ENCODE results near the gene GNG10. TPM values are rescaled to one million over a fixed set of nuclear protein-coding genes. Genes with fewer than 3 reads are reported as not detected.

The GNG10 gene
- total RNA-seq, 1 experiment from 2014 or later, result 26.2 TPM

GRCh38 chr9:111631214-111631971 is 30.0 kb upstream of the GNG10 start, which contains the start of gene DNAJC25:
TSS of gene DNAJC25 (plus strand) at chr9:111631334. CDS start at chr9:111631408, 74 bp downstream.
- Histone ChIP-seq H3K36me3 (ENCODE audit: insufficient read depth, low read length, poor library complexity, severe bottlenecking) (no peaks in the 10 kb centered on the region), H3K27me3 (replicated peaks; ENCODE audit: insufficient read depth, low read depth, low read length, poor library complexity) (no peaks in the 10 kb centered on the region), H3K9me3 (ENCODE audit: low read depth, low read length, poor library complexity, severe bottlenecking) (no peaks in the 10 kb centered on the region), H3K4me1 (ENCODE audit: insufficient read depth, low read length, poor library complexity, severe bottlenecking) (peaks cover 18% of the 10 kb centered on the region), H3K4me3 (ENCODE audit: low read depth, low read length, poor library complexity, severe bottlenecking) (peak within 1 kb of the TSS; percentile 80), H3K27ac (ENCODE audit: low read depth, low read length, poor library complexity, severe bottlenecking) (peak within 1 kb of the TSS; percentile 89)
- intact Hi-C loops (cut with micrococcal nuclease; ENCODE audit: unreplicated experiment), result loop anchor here (2.0 kb wide), 1 partner anchor 33 kb away; the partner anchor contains the start of gene PTGR1
- ChIA-PET POLR2A (ENCODE audit: low non-redundant PET) (interaction anchor here (0.7 kb wide), 1 partner anchor 150 kb away, joined by 3 read pairs; no protein-coding TSS in a partner anchor), CTCF (no interaction called here)
- DNase-seq (ENCODE audit: low spot score), result peak; percentile 99
- no peak for TF ChIP-seq EZH2 (IDR thresholded peaks at IDR 0.05; ENCODE audit: borderline replicate concordance, low read depth, low read length, poor library complexity, severe bottlenecking)
- TF ChIP-seq CTCF (conservative IDR thresholded peaks at IDR 0.05; ENCODE audit: low read depth, low read length), result no peak
- BruUV-seq (replicated peaks), result no TSS peak

- intact Hi-C loops (cut with micrococcal nuclease; ENCODE audit: unreplicated experiment), result no loop called here
- Histone ChIP-seq H3K36me3 (ENCODE audit: insufficient read depth, low read length, poor library complexity, severe bottlenecking) (no peaks in the 10 kb centered on the region), H3K4me3 (ENCODE audit: low read depth, low read length, poor library complexity, severe bottlenecking) (peak overlapping the region; percentile 80), H3K9me3 (ENCODE audit: low read depth, low read length, poor library complexity, severe bottlenecking) (no peaks in the 10 kb centered on the region), H3K4me1 (ENCODE audit: insufficient read depth, low read length, poor library complexity, severe bottlenecking) (peaks cover 18% of the 10 kb centered on the region), H3K27ac (ENCODE audit: low read depth, low read length, poor library complexity, severe bottlenecking) (peak overlapping the region; percentile 89), H3K27me3 (replicated peaks; ENCODE audit: insufficient read depth, low read depth, low read length, poor library complexity) (no peaks in the 10 kb centered on the region)
- ChIA-PET POLR2A (ENCODE audit: low non-redundant PET) (interaction anchor here (0.6 kb wide), 1 partner anchor 438 kb away, joined by 5 read pairs; no protein-coding TSS in a partner anchor), CTCF (no interaction called here)
- BruUV-seq (replicated peaks), result TSS peak; percentile 46
- DNase-seq (ENCODE audit: low spot score), result no peak
- no peak for TF ChIP-seq EZH2 (IDR thresholded peaks at IDR 0.05; ENCODE audit: borderline replicate concordance, low read depth, low read length, poor library complexity, severe bottlenecking)
- TF ChIP-seq CTCF (conservative IDR thresholded peaks at IDR 0.05; ENCODE audit: low read depth, low read length), result no peak
Observed at GRCh38 chr9:111632060-111632459, 29.3 kb upstream of the GNG10 start.

GRCh38 chr9:111632695-111633388 is 28.6 kb upstream of the GNG10 start:
- BruUV-seq (replicated peaks), result no TSS peak

More at GRCh38 chr9:111632695-111633388, 28.6 kb upstream of the GNG10 start:
- ChIA-PET POLR2A (ENCODE audit: low non-redundant PET) (interaction anchor here (0.6 kb wide), 2 partner anchors 439 to 935 kb away, joined by 3 to 5 read pairs; no protein-coding TSS in a partner anchor), CTCF (no interaction called here)
- Histone ChIP-seq H3K27me3 (replicated peaks; ENCODE audit: insufficient read depth, low read depth, low read length, poor library complexity) (no peaks in the 10 kb centered on the region), H3K4me3 (ENCODE audit: low read depth, low read length, poor library complexity, severe bottlenecking) (peak overlapping the region; percentile 80), H3K4me1 (ENCODE audit: insufficient read depth, low read length, poor library complexity, severe bottlenecking) (peaks cover 18% of the 10 kb centered on the region), H3K27ac (ENCODE audit: low read depth, low read length, poor library complexity, severe bottlenecking) (no peak overlapping the region), H3K36me3 (ENCODE audit: insufficient read depth, low read length, poor library complexity, severe bottlenecking) (no peaks in the 10 kb centered on the region), H3K9me3 (ENCODE audit: low read depth, low read length, poor library complexity, severe bottlenecking) (no peaks in the 10 kb centered on the region)
- intact Hi-C loops (cut with micrococcal nuclease; ENCODE audit: unreplicated experiment), result no loop called here
- DNase-seq (ENCODE audit: low spot score), result peak; percentile 77
- TF ChIP-seq EZH2 (IDR thresholded peaks at IDR 0.05; ENCODE audit: borderline replicate concordance, low read depth, low read length, poor library complexity, severe bottlenecking), result no peak
- no peak for TF ChIP-seq CTCF (conservative IDR thresholded peaks at IDR 0.05; ENCODE audit: low read depth, low read length)
